Thymus (tissue), 11 donors: Measurements from ENCODE around the gene RRAGA. TPM values are rescaled to one million over a fixed set of nuclear protein-coding genes. Genes with fewer than 3 reads are reported as not detected.
"Not testable (repeated sequence)": the region's sequence is repeated elsewhere in the genome, so short reads cannot be mapped to it uniquely, and the experiment has no call there.

Source experiments
- DNase-seq, 9 donors: peaks; one replicate each; pipeline ENCODE4 v3.0.0-alpha.2; 2013; ENCODE audit warnings: low spot score in 9 of 9, low read depth in 6 of 9, missing footprints in 1 of 9
- H3K27ac ChIP-seq, 2 donors: one replicate each; pipeline ENCODE4 v1.5.1; 2013; ENCODE audit warnings: control low read depth in 1 of 2, low read depth in 1 of 2, low read length in 1 of 2, mild to moderate bottlenecking in 1 of 2, moderate library complexity in 1 of 2
- H3K27me3 ChIP-seq, 2 donors: one replicate each; pipeline ENCODE4 v1.5.1; 2013; ENCODE audit warnings: low read length in 1 of 2; ENCODE audit not compliant: control insufficient read depth in 2 of 2, insufficient read depth in 1 of 2
- H3K36me3 ChIP-seq, 2 donors: one replicate each; pipeline ENCODE4 v1.5.1; 2013; ENCODE audit warnings: low read length in 1 of 2, mild to moderate bottlenecking in 1 of 2, moderate library complexity in 1 of 2; ENCODE audit not compliant: control insufficient read depth in 2 of 2, insufficient read depth in 2 of 2
- H3K4me1 ChIP-seq, 2 donors: one replicate each; pipeline ENCODE4 v1.5.1; 2013; ENCODE audit warnings: low read length in 2 of 2; ENCODE audit not compliant: control insufficient read depth in 2 of 2, insufficient read depth in 2 of 2
- H3K4me3 ChIP-seq, 2 donors: one replicate each; pipeline ENCODE4 v1.5.1; 2013; ENCODE audit warnings: low read length in 2 of 2, control low read depth in 1 of 2, mild to moderate bottlenecking in 1 of 2
- H3K9me3 ChIP-seq, 2 donors: one replicate each; pipeline ENCODE4 v1.5.1; 2013; ENCODE audit warnings: low read length in 1 of 2, mild to moderate bottlenecking in 1 of 2; ENCODE audit not compliant: control insufficient read depth in 2 of 2, insufficient read depth in 1 of 2
- WGBS: extraction: QIAGEN DNeasy Blood & Tissue Kit; methylation state at CpG from one replicate; pipeline ENCODE4 v1.1.7; 2013; 5-methylcytosine and 5-hydroxymethylcytosine counted together
- polyA plus RNA-seq: library from polyadenylated mRNA; stranded (reverse); fragments of 200-250 nt; gene quantifications from one replicate; pipeline ENCODE4 v1.2.3, GENCODE V29; 2013
- total RNA-seq: library from RNA; stranded (reverse); fragments of 120-200 nt; gene quantifications from one replicate; pipeline ENCODE4 v1.2.4, GENCODE V29; 2013
- donor health status: healthy.

RRAGA gene
- total and polyA plus RNA-seq, 2 donors: 28.0 to 83.7 TPM

DNA sequence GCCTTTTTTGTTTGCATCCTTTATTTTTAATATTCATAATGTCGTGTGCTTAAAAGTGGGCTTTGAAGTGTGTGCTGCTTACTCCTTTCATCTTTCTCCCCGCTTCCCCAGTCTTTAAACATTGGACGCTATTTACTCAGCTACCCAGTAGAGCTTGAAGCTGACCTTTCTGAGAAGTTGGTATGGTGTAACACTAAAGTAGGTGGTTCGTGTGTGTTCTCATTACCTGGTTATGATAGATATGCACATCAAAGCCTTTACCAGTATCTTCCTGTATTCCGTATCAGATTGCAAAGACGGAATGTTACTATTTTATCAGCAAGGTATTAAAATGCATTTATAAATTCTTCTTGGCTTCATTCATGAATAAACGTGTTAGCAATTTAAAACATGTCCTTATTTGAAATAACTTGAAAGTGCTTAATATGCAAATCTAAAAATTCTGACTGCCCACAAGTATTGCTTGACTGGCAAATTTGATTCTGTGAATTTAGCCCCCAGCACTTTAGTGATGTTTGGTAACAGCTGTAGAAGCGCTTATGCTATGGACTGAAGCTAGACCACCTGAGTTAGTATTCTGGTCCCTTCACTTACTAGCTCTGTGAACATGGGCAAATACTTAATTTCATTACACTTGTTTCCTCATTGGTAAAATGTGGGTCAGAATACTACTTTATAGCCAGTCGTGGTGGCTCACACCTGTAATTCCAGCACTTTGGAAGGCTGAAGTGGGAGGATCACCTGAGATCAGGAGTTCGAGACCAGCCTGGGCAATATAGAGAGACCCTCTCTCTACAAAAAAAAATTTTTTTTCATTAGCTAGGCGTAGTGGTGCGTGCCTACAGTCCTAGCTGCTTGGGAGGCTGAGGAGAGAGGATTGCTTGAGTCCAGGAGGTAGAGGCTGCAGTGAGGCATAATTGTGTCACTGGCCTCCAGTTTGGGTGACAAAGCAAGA, 1.7 kb downstream of the RRAGA start:
- peaks cover 0 to 5% of the 10 kb centered on the region in 2 donors for H3K36me3 ChIP-seq
- WGBS: 75% methylated on average over 12 of the region's 12 CpGs
- peak overlapping the region; percentile 81 to 96 for H3K4me3 ChIP-seq
- no peaks in the 10 kb centered on the region for H3K27me3 ChIP-seq
- DNase-seq: peak in 4 of 9 donors; percentile 3 to 26 (median 6)
- H3K9me3 ChIP-seq: no peaks in the 10 kb centered on the region
- no peak overlapping the region for H3K27ac ChIP-seq
- peaks cover 17 to 20% of the 10 kb centered on the region in 2 donors for H3K4me1 ChIP-seq

DNA sequence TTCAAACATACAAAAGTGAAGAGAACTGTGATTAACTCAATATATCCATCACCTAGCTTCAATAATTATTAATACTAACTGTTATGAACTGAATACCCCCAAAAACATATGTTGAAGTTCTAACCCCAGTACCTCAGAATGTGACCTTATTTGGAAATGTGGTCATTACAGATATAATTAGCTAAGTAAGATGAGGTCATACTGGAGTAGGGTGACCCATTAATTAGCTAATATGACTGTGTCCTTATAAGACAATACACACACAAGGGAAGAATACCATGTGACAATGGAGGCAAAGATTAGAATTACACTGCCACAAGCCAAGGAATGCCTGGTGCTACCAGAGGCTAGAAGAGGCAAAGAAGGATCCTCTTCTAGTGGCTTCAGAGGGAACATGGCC, 7.8 kb downstream of the RRAGA start:
- Histone ChIP-seq H3K36me3 (peaks cover 13 to 49% of the 10 kb centered on the region in 2 donors), H3K4me3 (no peak overlapping the region), H3K27ac (no peak overlapping the region), H3K27me3 (no peaks in the 10 kb centered on the region), H3K4me1 (no peaks in the 10 kb centered on the region), H3K9me3 (no peaks in the 10 kb centered on the region)
- DNase-seq: no peak

DNA sequence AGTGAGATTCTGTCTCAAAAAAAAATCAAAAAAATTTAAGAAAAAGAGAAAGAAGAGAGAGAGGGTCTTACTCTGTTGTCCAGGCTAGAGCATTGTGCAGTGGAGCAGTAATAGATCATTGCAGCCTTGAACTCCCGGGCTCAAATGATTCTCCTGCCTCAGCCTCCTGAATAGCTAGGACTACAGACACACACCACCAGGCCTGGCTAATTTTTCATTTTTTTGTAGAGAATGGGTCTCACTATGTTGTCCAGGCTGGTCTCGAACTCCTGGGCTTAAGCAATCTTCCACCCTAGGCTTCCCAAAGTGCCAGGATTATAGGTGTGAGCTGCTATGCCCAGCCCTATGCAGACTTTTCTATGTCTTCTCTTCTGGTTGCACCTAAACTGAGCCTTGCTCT, 25.0 kb downstream of the RRAGA start:
- Histone ChIP-seq H3K4me3 (no peak overlapping the region), H3K27ac (no peak overlapping the region), H3K4me1 (no peaks in the 10 kb centered on the region), H3K9me3 (no peaks in the 10 kb centered on the region), H3K27me3 (no peaks in the 10 kb centered on the region), H3K36me3 (peaks cover 50 to 78% of the 10 kb centered on the region in 2 donors)
- DNase-seq: no peak
- WGBS: 98% methylated on average over 2 of the region's 2 CpGs

DNA sequence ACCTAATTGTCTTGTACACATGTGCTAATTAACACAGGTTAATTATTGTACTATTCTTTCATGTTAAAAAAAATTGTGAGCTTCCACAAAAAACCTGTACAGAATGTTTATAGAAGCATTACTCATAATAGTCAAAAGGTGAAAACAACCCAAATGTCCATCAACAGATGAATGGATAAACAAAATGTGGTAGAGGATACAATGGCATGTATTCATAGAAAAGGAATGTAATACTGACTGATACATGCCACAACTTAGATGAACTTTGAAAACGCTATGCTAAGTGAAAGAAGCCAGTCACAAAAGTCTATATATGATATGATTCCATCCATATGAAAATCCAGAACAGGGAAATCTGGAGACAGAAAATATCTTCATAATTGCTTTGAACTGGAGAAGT, 25.6 kb downstream of the RRAGA start:
- Histone ChIP-seq H3K4me1 (no peaks in the 10 kb centered on the region), H3K4me3 (no peak overlapping the region), H3K9me3 (no peaks in the 10 kb centered on the region), H3K27me3 (no peaks in the 10 kb centered on the region), H3K27ac (no peak overlapping the region), H3K36me3 (peaks cover 50 to 74% of the 10 kb centered on the region in 2 donors)
- DNase-seq: no peak
- 96% methylated on average over 1 of the region's 1 CpG for WGBS

DNA sequence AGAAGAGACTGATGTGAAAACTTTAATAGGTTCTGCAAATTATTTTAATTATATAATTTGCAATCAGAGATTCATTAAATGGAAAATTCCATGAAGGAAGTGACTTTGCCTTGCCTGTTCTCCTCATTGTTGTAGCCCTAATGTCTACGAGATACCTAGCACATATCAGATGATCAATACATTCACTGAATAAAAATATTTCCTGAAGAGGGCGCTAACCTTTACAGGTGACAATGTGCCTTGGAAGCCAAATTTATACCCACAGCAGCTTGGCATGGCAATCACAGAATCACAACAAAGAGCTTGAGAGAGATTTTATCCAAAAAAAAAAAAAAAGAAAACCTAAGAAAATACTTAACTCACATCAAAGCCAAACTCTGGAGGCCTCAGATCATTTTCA, 36.1 kb downstream of the RRAGA start:
- peaks cover 38 to 60% of the 10 kb centered on the region in 2 donors for H3K36me3 ChIP-seq
- no peak overlapping the region for H3K4me3 ChIP-seq
- H3K4me1 ChIP-seq: no peaks in the 10 kb centered on the region
- DNase-seq: peak in 3 of 9 donors; percentile 11 to 48 (median 24)
- WGBS: 91% methylated on average over 2 of the region's 2 CpGs
- H3K9me3 ChIP-seq: no peaks in the 10 kb centered on the region
- no peaks in the 10 kb centered on the region for H3K27me3 ChIP-seq
- H3K27ac ChIP-seq: no peak overlapping the region

DNA sequence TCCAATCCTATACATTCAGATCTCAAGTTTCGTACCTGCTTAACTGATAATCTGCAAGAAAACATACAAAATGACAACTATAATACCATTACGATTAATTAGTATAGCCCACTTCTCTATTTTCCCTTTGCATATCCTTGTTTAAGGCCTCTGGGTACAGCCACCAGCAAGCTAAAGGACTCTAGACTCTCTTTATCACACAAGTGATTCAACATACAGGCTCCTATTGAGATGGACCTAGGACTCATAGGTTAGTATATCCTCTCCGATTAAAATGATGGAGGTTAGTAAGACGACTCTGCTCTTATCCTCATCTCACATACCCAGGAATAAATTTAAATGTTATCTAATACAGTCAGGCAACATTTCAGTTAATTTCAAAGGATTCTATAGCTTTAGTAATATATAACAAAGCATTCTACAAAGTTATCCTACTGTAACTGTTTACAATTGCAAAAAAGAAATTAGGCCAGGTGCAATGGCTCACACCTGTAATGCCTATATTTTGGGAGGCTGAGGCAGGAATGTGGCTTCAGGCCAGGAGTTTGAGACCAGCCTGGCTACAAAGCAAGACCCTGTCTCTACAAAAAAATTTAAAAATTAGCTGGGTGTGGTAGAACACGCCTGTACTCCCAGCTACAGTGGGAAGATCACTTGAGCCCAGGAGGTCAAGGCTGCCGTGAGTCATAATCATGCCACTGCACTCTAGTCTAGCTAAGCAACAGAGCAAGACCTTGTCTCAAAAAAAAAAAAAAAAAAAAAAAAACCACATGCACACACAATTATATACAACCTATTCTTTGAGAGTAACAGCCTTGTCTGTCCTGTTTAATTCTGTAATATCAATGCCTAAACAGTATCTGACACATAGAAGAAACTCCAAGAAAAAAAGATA, 38.1 kb downstream of the RRAGA start:
- H3K4me1 ChIP-seq: no peaks in the 10 kb centered on the region
- no peak overlapping the region for H3K27ac ChIP-seq
- H3K9me3 ChIP-seq: no peaks in the 10 kb centered on the region
- peaks cover 50 to 74% of the 10 kb centered on the region in 2 donors for H3K36me3 ChIP-seq
- H3K27me3 ChIP-seq: no peaks in the 10 kb centered on the region
- WGBS: 98% methylated on average over 6 of the region's 6 CpGs
- DNase-seq: no peak
- no peak overlapping the region for H3K4me3 ChIP-seq

DNA sequence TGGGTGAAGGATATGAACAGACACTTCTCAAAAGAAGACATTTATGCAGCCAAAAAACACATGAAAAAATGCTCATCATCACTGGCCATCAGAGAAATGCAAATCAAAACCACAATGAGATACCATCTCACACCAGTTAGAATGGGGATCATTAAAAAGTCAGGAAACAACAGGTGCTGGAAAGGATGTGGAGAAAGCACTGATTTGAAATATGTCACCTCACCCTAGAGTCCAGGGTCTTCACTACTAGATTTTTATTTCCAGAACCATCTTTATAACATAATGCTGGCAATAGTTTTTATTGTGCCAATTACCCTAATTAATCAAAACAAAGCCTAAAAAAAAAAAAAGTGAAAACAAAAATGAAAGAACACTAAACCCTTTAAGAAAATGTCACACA, 48.2 kb downstream of the RRAGA start:
- not testable (repeated sequence) for H3K9me3 ChIP-seq, DNase-seq, H3K27me3 ChIP-seq, H3K27ac ChIP-seq, H3K4me3 ChIP-seq
- H3K36me3 ChIP-seq: peaks cover 16 to 37% of the 10 kb centered on the region in 2 donors
- H3K4me1 ChIP-seq: peaks cover 7 to 14% of the 10 kb centered on the region in 2 donors
